GM10266 (cell line): ENCODE measurements around the gene DNAJB5.

ENCODE experiments used
- DNase-seq: peaks from one replicate; pipeline ENCODE4 v3.0.0; 2012; ENCODE audit errors: extremely low spot score
- CTCF ChIP-seq: IDR thresholded peaks from 2 replicates; pipeline ENCODE4 v1.5.1; 2012; ENCODE audit warnings: mild to moderate bottlenecking, low read depth; ENCODE audit not compliant: control insufficient read depth, insufficient read depth; ENCODE audit errors: missing control alignments

DNAJB5 gene

GRCh38 chr9:34990908-34991606 is 1.5 kb downstream of the DNAJB5 start:
- TF ChIP-seq CTCF, result no peak
- DNase-seq, result no peak

- peak; percentile 28 for TF ChIP-seq CTCF
- no peak for DNase-seq
These were observed 2.2 kb downstream of the DNAJB5 start for GRCh38 chr9:34991607-34992375.

GRCh38 chr9:34992376-34992951 is 2.9 kb downstream of the DNAJB5 start:
- no peak for TF ChIP-seq CTCF
- DNase-seq, result no peak

DNA sequence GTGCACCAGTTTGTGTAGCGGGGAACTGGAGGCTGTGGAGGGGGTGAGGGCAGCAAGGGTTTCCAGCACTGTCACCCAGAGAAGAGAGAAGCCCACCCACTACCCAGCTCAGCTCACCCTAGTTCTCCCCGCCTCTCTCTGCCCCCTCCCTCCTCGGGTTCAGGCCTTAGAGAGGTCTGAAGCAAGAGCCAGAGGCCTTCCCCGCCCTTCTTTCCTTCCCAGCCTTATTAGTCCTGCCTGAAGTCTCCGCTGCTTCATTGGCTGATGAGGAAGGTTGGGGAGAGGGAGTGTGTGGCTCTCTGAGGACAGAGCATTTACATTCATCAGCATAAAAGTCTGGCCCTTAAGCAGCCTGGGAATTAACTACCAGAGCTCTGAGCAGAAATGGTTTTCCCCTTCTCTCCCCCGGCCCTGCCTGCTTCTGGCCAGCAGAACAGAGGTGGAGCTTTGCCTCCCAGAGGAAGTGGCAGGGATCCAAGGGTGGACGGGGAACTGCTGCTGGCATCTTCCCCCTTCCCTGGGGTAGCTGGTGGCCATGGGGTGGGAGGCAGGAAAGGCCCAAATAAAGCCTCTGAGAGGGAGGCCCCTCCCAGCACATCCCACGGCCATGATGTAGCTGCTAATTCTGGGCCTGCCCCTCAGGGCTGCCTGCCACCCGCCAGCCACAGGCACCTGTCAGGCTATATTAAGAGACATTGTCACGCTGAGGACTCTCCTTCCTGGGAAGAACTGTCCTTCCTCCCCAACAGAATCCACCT is 4.1 kb downstream of the DNAJB5 start:
- peak; percentile 57 for DNase-seq
- TF ChIP-seq CTCF, result no peak

GRCh38 chr9:34994260-34994899 is 4.8 kb downstream of the DNAJB5 start:
- TF ChIP-seq CTCF, result peak; percentile 37

DNA sequence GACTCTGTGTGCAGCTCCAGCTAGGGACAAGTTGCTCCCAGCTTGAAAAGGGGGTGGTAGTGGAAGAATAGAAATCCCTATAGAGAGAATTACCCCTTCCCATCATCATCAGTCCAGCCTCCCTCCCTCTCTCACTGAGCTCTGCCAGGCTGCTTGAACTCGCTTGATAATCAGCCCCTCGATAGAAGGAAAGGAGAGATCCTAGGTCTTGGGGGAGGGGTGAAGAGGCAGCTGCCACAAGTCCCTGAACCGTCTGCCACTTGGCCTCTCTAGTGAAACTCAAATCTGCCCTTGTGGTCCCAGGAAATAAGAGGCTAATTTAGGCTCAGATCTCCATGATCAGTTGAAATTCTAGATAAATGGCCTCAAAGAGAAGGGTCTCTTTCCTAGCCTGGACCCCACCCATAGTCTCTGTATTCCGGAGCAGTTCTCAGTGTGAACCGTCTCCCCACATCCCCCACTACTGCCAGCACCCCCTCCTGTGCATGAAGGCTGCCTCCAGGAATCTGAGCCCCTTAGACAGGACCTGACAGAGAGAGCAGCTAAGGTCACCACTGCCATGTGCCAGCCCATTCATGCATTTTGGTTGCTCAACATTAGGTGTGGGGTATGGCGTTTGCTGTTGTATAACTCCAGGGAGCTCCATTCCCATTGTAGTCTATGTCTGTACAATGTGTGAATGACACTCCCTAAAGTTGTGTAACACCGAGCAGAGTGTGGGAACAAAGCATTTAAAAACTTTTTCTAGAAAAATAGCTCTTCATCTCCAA is 5.5 kb downstream of the DNAJB5 start:
- no peak for TF ChIP-seq CTCF
- DNase-seq, result peak; percentile 1

More at GRCh38 chr9:34994260-34994899, 4.8 kb downstream of the DNAJB5 start:
- DNase-seq, result peak; percentile 18
